HepG2 (cell line): ENCODE data around the gene PTPN14. TPM values are rescaled to one million over a fixed set of nuclear protein-coding genes. Genes with fewer than 3 reads are reported as not detected.

Source experiments
- ATAC-seq: fragments of 200-7000 bp; cut with Tn5 transposase; 3 replicates; pipeline ENCODE4 v1.9.1; 2020; ENCODE audit warnings: mild to moderate bottlenecking, moderate library complexity
- BruUV-seq: library from RNA; stranded (reverse); fragments of 400-500 nt; replicated peaks from 2 replicates; lab custom pipeline; 2021; lab: Mats Ljungman, UMichigan
- CTCF ChIA-PET: fragments of 300-600 bp; formaldehyde crosslinking; extraction: SDS; loops from one replicate; lab custom pipeline; 2021; ENCODE audit warnings: low total read pairs, inconsistent platforms, low intra/inter-chr PET ratio; lab: Yijun Ruan, JAX
- POLR2A ChIA-PET: fragments of 350-600 bp; sonication (Branson Sonifier 250); formaldehyde crosslinking; loops from one replicate; lab custom pipeline; 2020; ENCODE audit warnings: antibody characterized with exemption, inconsistent platforms; lab: Yijun Ruan, JAX
- DNase-seq: peaks from one replicate; pipeline ENCODE4 v3.0.0-alpha.2; 2015; ENCODE audit warnings: low spot score
- FAIRE-seq: peaks from 3 replicates; lab custom pipeline; 2011; peaks lifted over from hg19 to GRCh38; lab: Jason Lieb, UNC
- H2AFZ ChIP-seq: one replicate; pipeline ENCODE4 v1.6.1; 2011; ENCODE audit warnings: low read length, inconsistent platforms
- H3K27ac ChIP-seq: fragments of 300-600 bp; 3 replicates; pipeline ENCODE4 v1.8.0; 2011; ENCODE audit warnings: mixed run types, mild to moderate bottlenecking, mixed read lengths, low read length, inconsistent platforms; ENCODE audit not compliant: insufficient read depth; ENCODE audit errors: extremely low read length
- H3K27me3 ChIP-seq, 2 experiments: fragments of 200-600 bp in 1 of 2; 2 replicates in 1 of 2; 3 replicates in 1 of 2; pipeline versions ENCODE4 v1.6.0 to v1.8.0; 2011; ENCODE audit warnings: low read length in 2 of 2, mild to moderate bottlenecking in 2 of 2, moderate library complexity in 2 of 2, inconsistent platforms in 1 of 2; ENCODE audit not compliant: insufficient read depth in 2 of 2, control insufficient read depth in 1 of 2
- H3K36me3 ChIP-seq, 2 experiments: fragments of 200-600 bp in 1 of 2; replicated peaks in 1 of 2; 2 replicates in 1 of 2; 3 replicates in 1 of 2; pipeline versions ENCODE4 v1.5.1 to v1.8.0; 2011; ENCODE audit warnings: low read length in 2 of 2, inconsistent platforms in 1 of 2; ENCODE audit not compliant: insufficient read depth in 2 of 2, control insufficient read depth in 1 of 2
- H3K4me1 ChIP-seq: 2 replicates; pipeline ENCODE4 v1.5.1; 2012; ENCODE audit warnings: low read length, inconsistent platforms; ENCODE audit not compliant: insufficient read depth
- H3K4me2 ChIP-seq: 2 replicates; pipeline ENCODE4 v1.6.0; 2011; ENCODE audit warnings: low read depth, low read length, inconsistent platforms
- H3K4me3 ChIP-seq, 3 experiments: fragments of 200-600 bp in 1 of 3; sonication (generic), shearing (Covaris generic) in 1 of 3; replicated peaks in 1 of 3; 2 replicates each; pipeline ENCODE4 v1.5.1; 2011 to 2016; ENCODE audit warnings: low read length in 3 of 3, inconsistent platforms in 2 of 3, low read depth in 2 of 3, mild to moderate bottlenecking in 2 of 3, control low read depth in 1 of 3, mixed read lengths in 1 of 3; ENCODE audit not compliant: insufficient read depth in 1 of 3
- H3K79me2 ChIP-seq: one replicate; pipeline ENCODE4 v1.6.1; 2011; ENCODE audit warnings: low read length, inconsistent platforms; ENCODE audit not compliant: insufficient read depth
- H3K9ac ChIP-seq: 2 replicates; pipeline ENCODE4 v1.6.0; 2011; ENCODE audit warnings: mild to moderate bottlenecking, low read depth, low read length, inconsistent platforms; ENCODE audit not compliant: insufficient read depth
- H3K9me3 ChIP-seq: 2 replicates; pipeline ENCODE4 v1.5.1; 2012; ENCODE audit warnings: mild to moderate bottlenecking, low read length
- H4K20me1 ChIP-seq: 2 replicates; pipeline ENCODE4 v1.6.0; 2011; ENCODE audit warnings: inconsistent platforms, mild to moderate bottlenecking, low read length, moderate library complexity; ENCODE audit not compliant: insufficient read depth
- CCDC6 ChIP-seq: sonication (generic); formaldehyde crosslinking; IDR thresholded peaks from 2 replicates; pipeline ENCODE4 v1.8.1; 2022; ENCODE audit warnings: mild to moderate bottlenecking, missing genetic modification reagents, moderate library complexity
- E2F5 ChIP-seq: sonication (generic); formaldehyde crosslinking; conservative IDR thresholded peaks from 2 replicates; pipeline ENCODE4 v1.4.0; 2020; ENCODE audit warnings: missing genetic modification reagents
- IRX3 ChIP-seq: sonication (generic); formaldehyde crosslinking; IDR thresholded peaks from 2 replicates; pipeline ENCODE4 v1.8.1; 2023; ENCODE audit warnings: mild to moderate bottlenecking, low read depth, missing genetic modification reagents, borderline replicate concordance
- ZFAT ChIP-seq: sonication (generic); formaldehyde crosslinking; conservative IDR thresholded peaks from 2 replicates; pipeline ENCODE4 v1.8.1; 2023; ENCODE audit warnings: missing genetic modification reagents, inconsistent platforms
- ZFP37 ChIP-seq: sonication (generic); formaldehyde crosslinking; IDR thresholded peaks from 2 replicates; pipeline ENCODE4 v1.4.0; 2020; ENCODE audit warnings: missing genetic modification reagents, borderline replicate concordance
- ZHX2 ChIP-seq, 2 experiments: sonication (generic) in 1 of 2; formaldehyde crosslinking in 1 of 2; IDR thresholded peaks; 2 replicates each; pipeline versions ENCODE4 v1.6.1 to v1.9.0; 2014 to 2022; ENCODE audit warnings: antibody characterized with exemption in 1 of 2, borderline replicate concordance in 1 of 2, inconsistent platforms in 1 of 2, low read depth in 1 of 2, missing genetic modification reagents in 1 of 2
- ZNF275 ChIP-seq: sonication (generic); formaldehyde crosslinking; IDR thresholded peaks from 2 replicates; pipeline ENCODE4 v1.8.0; 2022; ENCODE audit warnings: missing genetic modification reagents, mild to moderate bottlenecking, inconsistent platforms, borderline replicate concordance
- ZNF276 ChIP-seq: sonication (generic); formaldehyde crosslinking; IDR thresholded peaks from 2 replicates; pipeline ENCODE4 v1.4.0; 2020; ENCODE audit warnings: mild to moderate bottlenecking, low read depth, missing genetic modification reagents
- ZNF280B ChIP-seq: sonication (generic); formaldehyde crosslinking; IDR thresholded peaks from 2 replicates; pipeline ENCODE4 v1.5.0; 2020; ENCODE audit warnings: missing genetic modification reagents, mild to moderate bottlenecking, borderline replicate concordance
- WGBS: methylation state at CpG from one replicate; pipeline ENCODE4 v1.1.6; 2017; ENCODE audit warnings: low lambda C conversion rate; 5-methylcytosine and 5-hydroxymethylcytosine counted together
- in situ Hi-C: cut with HindIII; loops from 2 replicates; pipeline ENCODE4 v1.10.0; 2017; ENCODE audit warnings: low pct_unique_long_range_greater_than_20kb; ENCODE audit not compliant: extremely low pct_ligation_motif_present
- intact Hi-C: fragments of 100-400 bp; cut with micrococcal nuclease; formaldehyde crosslinking; loops from one replicate; pipeline ENCODE4 v1.10.0; 2022; ENCODE audit not compliant: unreplicated experiment
- polyA plus RNA-seq, 8 experiments: library from polyadenylated mRNA; depleted of rRNA in 3 of 8; stranded (reverse) in 7 of 8; unstranded in 1 of 8; fragments of >200 nt; fragmentation: Illumina TruSeq in 4 of 8; extraction: Trizol in 4 of 8; gene quantifications; 2 replicates each; pipeline versions ENCODE4 v1.2.1 to v1.2.3, GENCODE V29; 2011 to 2016; ENCODE audit warnings: low read depth in 4 of 8, missing spikeins in 1 of 8, mixed read lengths in 1 of 8; ENCODE audit not compliant: insufficient read depth in 1 of 8
- total RNA-seq, 5 experiments: library from RNA; depleted of rRNA; stranded (reverse); fragments of >200 nt; fragmentation: Illumina TruSeq; extraction: Trizol; gene quantifications; 2 replicates each; pipeline ENCODE4 v1.2.3, GENCODE V29; 2016; ENCODE audit warnings: low read depth in 1 of 5

PTPN14 gene
- total and polyA plus RNA-seq, 2 of the 13 experiments (the other 11 are each of a cell fraction or from before 2014, with no cell fraction given) = 3.9 to 4.7 TPM

- Histone ChIP-seq H3K9me3 (no peaks in the 10 kb centered on the region), H2AFZ (no peak overlapping the region), H4K20me1 (no peaks in the 10 kb centered on the region), H3K27me3 (no peaks in the 10 kb centered on the region), H3K4me3 (no peak overlapping the region), H3K9ac (no peak overlapping the region)
- ATAC-seq (no peak), DNase-seq (no peak), FAIRE-seq (no peak)
- no TSS peak for BruUV-seq
- 90% methylated on average over 8 of the region's 8 CpGs for WGBS
- intact Hi-C loops = no loop called here
- POLR2A ChIA-PET = no interaction called here
- CTCF ChIA-PET = no interaction called here
- in situ Hi-C loops = no loop called here
- TF ChIP-seq ZNF275 (CRISPR knock-in tag) (no peak), CCDC6 (CRISPR knock-in tag) (no peak), ZHX2 (IDR thresholded peaks at IDR 0.05; ENCODE audit: low read depth) (no peak), ZHX2 (CRISPR knock-in tag; IDR thresholded peaks at IDR 0.05; ENCODE audit: borderline replicate concordance) (no peak), ZFP37 (no peak), ZNF280B (no peak), IRX3 (no peak), E2F5 (CRISPR knock-in tag) (no peak), ZFAT (CRISPR knock-in tag) (no peak), ZNF276 (no peak)
- TF ChIP-seq, all 625 proteins: peak for 0
- H3K79me2 ChIP-seq = no peaks in the 10 kb centered on the region
- no peak overlapping the region for H3K4me2 ChIP-seq
- no peaks in the 10 kb centered on the region for H3K4me1 ChIP-seq
- H3K36me3 ChIP-seq = peaks cover 3 to 6% of the 10 kb centered on the region in 2 experiments; a peak in 3 of 5 replicates
- H3K27ac ChIP-seq = no peak overlapping the region
Observed at GRCh38 chr1:214378492-214378891, 172.9 kb downstream of the PTPN14 start.
